GM19025 (cell line): Measurements from ENCODE around the gene NSUN2.
"Not testable (repeated sequence)": the region's sequence is repeated elsewhere in the genome, so short reads cannot be mapped to it uniquely, and the experiment has no call there.

Source experiments
- ATAC-seq: cut with Tn5 transposase; IDR thresholded peaks from one replicate; pipeline ENCODE4 v1.9.1; 2021; ENCODE audit warnings: mild to moderate bottlenecking, low read depth, moderate library complexity; ENCODE audit not compliant: unreplicated experiment

NSUN2 gene

DNA sequence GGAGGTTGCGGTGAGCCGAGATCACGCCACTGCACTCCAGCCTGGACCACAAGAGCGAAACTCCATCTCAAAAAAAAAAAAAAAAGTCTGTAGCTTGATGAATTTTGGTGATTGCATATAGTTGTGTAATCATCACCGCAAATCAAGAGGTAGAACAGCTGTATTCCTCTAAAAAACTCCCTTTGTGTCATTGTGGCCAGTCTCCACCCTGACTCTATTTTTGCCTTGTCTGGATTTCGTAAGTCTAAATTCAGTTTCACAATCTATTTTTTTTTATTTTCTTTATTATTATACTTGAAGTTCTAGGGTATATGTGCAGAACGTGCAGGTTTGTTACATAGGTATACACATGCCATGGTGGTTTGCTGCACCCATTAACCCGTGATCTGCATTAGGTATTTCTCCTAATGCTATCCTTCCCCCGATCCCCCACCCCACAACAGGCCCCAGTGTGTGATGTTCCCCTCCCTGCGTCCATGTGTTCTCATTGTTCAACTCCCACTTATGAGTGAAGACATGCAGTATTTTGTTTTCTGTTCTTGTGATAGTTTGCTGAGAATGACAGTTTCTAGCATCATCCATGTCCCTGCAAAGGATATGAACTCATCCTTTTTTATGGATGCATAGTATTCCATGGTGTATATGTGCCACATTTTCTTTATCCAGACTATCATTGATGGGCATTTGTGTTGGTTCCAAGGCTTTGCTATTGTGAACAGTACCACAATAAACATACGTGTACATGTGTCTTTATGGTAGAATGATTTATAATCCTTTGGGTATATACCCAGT is 12.9 kb upstream of the NSUN2 start:
- not testable (repeated sequence) for ATAC-seq

DNA sequence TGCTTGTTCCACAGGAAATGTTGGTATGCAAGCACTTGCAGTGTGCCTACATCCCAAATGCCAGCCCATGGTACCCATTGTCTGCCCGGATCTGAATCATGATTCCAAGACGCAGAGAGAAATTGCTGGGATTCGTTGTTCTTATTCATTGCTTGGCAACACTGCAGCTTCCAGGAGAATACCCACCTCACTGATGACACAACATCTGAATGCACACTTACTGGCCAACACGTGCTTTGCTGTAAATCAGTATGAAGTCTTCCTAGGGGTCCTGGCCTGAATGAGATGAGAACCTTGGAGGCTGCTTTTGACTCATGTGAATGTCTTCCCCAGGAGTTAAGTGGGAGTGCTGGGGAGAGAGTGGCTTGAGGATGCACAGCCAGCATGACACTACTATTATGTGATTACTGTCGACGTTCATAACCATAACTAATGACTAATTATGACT is 12.0 kb upstream of the NSUN2 start:
- ATAC-seq, result no peak

DNA sequence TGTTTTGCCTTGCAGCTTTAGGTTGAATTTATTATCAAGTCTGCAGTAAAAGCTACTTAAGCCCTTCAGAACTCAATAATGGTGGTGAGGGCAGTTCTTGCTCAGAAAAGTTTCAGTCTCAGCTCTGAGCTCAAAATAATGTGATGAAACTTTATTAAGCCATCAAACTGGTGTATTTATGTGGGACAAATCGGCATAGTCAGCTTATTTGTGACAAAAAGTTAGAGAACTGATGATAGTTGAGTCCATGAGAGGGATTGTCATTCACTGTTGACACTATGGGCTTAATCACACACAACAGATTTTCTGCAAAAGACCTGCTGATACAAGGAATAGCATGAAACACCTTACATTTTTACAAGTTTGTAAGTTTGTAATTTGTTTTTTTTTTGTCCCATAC is 9.8 kb upstream of the NSUN2 start:
- no peak for ATAC-seq

DNA sequence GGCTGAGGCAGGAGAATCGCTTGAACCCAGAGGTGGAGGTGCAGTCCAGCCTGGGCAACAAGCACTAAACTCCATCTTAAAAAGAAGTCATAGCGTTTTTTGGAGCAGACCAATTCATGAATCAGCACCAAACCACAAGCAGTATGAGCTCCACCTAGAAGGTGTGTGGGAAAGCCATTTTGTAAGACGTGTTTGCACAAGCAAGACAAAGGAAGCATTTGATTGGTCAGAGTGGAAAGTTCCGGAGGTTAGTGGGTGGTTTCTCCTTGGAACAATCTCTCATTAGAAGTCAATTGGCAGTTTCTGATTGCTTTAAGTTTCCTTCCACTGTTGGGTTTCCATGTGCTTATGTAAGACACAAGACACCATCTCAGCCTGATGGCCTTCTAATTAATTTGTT is 5.4 kb upstream of the NSUN2 start:
- no peak for ATAC-seq

DNA sequence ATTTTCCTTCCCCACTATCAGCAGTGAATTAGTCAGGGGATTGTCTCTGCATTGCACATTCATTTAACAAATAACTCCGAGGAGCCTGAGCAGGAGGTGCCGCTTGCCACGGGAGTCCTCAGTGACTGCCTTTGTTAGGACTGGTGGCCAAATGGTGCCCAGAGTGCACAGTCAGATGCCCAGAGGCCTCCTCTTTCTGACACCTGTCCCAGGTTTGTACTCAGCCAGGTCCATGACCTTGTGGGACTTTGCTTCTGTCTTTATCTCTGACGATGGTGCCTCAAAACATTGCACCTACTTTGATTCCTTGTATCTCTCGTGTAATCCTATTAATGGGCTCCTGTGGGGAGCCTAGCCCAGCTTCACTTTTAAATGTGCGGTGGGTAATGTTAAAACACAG is 4.7 kb upstream of the NSUN2 start:
- no peak for ATAC-seq

DNA sequence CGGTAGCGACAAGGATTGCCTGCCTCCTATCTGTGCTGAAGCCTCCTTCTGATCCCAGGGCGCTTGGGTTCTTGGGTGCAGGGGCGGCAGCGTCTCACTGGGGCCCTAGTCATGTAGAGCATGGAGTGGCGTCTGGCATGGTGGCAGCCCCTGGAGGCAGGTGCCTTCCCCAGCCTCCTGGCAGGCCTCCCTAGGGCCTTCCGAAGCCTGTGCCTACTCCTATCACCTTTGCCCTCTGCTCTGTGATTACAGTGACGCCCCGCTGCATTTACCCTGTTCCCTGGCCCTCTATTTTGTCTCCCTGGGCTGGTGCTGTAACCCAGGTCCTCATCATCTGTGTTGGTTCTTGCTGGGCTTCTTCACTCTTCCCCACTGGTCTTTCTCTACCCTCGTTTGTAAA is 4.2 kb upstream of the NSUN2 start:
- no peak for ATAC-seq

DNA sequence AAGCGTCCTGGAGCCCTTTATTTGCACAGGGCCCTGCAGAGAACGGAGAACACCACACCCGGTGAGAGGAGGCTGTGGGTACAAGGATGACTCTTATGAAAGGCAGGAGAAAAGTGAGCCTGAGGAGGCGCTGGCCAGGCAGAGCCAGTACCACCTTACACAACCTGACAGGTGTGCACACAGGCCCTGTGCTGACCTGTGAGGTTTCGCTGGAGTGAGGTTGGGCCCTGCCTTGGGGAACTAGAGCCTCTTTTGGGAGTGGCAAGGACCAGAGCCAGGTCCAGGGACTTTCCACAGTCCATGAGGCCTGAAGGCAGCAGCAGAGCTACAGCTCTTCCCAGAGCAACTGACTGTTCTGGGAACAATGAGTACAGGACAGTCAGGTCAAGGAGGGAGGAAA is 3.4 kb upstream of the NSUN2 start:
- no peak for ATAC-seq

DNA sequence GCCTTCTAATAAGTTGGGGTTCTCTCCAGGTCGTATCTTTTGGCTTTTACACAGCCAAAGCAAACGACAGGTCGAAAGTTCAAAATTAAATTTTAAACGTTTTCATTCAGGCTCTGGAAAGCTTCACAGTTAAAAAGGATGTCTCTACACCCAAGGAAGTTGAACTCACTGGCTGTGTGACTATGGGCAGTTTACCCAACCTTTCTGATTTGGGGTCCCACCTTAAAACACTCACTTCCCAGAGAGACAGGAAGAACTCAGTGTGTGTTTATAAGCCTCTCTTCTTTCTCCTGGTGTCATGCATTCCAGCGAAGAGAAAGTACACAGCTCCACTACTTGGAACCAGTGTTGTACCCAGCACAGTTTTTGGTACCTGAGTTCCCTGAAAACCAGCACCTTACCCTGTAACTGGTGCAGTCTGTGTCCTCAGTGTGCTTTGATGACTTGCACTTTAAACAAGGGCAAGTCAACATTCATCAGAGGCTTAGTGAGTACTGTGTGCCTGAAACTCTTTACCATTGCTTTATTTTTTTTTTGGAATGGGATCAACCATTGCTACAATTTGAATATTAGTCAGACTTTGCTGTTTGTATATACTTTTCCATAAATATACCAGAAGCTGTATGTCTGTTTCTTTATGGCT is 2.1 kb upstream of the NSUN2 start:
- ATAC-seq, result no peak

DNA sequence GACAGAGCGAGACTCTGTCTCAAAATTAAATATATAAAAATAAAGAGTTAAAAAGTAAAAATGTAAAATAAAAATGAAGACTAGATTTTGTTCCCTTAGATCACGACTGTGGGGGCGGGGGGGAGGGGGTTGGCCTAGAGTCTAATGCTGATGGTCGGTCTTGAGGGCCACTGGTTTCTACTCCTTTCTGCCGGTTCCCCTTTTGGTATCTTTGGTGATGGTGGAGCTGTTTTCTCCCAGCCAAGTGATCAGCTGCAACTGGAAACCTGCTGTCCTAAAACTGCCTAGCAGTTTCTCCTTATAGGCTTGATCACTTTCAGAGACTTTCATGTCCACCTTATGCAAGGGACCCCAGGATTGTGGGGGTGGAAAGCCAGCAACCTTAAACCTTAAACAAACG is 1.5 kb upstream of the NSUN2 start:
- no peak for ATAC-seq

DNA sequence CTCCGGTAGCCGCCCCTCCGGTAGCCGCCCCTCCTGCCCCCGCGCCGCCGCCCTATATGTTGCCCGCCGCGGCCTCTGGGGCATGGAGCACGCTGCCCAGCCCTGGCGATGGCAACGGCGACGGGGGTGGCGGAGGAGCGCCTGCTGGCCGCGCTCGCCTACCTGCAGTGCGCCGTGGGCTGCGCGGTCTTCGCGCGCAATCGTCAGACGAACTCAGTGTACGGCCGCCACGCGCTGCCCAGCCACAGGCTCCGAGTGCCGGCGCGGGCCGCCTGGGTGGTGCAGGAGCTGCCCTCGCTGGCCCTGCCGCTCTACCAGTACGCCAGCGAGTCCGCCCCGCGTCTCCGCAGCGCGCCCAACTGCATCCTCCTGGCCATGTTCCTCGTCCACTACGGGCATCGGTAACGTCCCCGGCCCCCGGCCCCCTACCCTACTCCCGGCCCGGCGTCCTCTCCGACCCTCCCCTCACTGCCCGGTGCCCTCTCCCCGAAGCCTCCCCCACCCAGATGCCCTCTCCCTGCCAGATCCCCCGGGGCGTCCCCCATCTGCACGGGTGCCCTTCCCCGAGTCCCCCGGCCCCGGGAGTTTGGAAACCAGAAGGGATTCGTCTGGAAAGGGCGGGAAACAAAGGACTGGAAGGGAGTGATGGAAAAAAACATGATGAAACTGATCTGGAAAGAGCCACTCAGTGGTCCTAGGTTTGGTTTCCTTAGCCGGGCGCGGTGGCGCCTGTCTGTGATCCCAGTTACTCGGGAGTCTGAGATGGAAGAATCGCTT is 813 bp upstream of the NSUN2 start:
- peak; percentile 47 for ATAC-seq

DNA sequence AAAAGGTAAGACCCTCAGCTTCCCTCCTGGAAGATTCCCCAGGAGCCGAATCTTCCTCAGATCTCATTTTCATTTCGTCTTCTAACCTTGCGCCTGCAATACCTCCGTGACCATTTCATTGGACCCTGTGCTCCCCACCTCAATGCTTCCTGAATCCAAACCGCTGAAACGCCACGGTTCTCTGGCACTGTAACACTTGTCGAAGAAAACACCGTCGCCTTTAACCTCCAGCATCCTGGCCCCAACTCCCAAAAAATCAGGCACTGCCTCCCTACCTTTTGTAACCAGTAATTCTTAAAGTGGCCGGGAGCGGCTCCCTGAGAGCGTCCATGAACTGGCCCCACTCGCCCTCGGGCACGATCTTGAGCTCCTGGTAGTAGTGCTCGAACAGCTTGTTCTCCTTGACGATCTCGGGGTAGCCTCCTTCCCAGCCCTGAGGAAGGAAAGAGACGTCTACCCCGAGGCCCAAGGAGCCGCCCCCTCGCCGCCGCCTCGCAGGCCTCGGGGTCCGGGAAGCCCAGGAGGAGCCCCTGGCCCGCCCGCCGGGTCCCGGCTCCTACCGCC is 438 bp downstream of the NSUN2 start:
- peak; percentile 22 for ATAC-seq

DNA sequence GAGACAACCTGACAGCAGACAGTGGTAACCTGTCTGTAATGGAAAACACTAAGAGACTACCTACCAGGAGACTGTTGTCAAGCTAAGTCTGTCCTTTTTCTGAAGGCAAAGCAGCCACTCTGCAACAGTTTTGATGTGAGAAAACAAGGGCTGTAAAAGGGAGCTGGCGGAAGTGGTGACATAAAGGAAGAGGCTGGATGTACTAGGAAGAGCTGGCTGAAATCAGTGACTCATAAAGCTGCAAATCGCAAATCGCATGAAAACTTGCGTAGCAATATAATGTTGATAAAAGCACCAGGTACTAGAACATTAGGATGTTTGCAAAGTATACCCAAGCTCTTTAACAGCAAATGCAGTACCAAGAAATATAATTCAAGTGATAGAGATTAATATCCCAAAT is 1.4 kb downstream of the NSUN2 start:
- ATAC-seq, result no peak

DNA sequence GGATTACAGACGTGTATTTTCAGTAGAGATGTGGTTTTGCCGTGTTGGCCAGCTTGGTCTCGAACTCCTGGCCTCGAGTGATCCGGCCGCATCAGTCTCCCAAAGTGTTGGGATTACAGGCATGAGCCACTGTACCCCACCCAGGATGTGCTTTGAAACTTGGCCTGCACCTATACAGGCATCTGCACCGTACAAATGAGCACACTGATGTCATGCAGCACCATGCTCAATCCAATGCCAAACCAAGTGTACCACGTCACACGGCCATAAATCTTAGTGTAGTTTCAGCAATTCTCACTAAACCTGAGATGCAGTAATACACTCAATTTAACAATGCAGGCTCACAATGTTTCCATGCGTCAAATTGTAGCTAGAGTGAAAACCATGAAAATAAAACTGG is 6.3 kb downstream of the NSUN2 start:
- no peak for ATAC-seq

DNA sequence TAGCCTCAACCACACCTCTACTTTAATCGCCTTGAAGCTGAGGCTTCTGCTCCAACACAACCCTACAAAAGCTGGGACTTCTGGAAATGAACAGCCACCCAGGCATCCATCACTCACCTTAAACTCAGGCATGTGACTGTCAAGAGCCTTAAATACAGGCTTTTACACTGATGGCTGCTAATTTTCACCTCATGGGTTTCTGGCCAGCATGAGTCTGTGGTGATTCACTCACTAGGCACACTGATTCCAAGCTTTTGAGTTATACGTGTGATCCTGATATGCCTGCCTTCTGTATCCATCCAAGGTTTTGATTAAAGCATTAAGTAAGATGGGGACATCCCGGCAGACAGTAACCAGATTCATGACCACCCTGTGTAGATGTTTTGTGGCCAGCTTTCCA is 8.9 kb downstream of the NSUN2 start:
- ATAC-seq, result no peak

DNA sequence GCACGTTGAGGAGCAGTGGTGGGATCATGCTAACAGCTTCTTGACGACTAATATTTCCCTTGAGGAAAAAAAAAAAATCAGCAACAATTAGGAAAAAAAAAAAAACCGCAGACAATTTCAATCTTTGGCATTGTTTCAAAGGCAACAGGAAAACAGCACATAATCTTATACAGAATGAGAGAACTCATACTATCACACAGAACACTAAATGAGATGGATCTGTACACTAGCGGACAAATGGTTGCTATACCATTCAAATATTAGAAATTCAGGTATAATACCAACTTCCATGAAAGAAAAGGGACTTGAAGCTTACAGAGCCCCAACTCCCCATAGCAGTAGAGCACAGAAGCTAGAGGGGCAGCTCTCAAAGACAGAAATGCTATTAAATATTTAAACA is 9.6 kb downstream of the NSUN2 start:
- ATAC-seq, result no peak

DNA sequence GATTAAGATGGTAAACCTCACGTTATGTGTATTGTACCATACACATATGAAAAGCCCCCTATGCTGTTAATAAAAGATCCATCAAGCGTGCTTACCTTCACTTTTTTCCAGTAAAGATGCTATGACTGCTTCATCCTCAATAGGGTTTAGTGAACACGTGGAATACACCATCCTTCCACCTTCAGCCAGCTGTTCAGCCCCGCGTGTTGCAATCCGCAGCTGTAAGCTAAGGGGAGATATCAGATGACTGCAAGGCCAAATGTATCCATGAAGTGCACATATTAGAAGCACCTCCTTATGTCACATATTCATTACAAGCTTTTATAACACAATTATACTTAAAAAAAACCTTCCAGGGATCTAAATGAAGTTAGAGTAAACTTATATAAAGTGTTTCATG is 16.2 kb downstream of the NSUN2 start:
- no peak for ATAC-seq

DNA sequence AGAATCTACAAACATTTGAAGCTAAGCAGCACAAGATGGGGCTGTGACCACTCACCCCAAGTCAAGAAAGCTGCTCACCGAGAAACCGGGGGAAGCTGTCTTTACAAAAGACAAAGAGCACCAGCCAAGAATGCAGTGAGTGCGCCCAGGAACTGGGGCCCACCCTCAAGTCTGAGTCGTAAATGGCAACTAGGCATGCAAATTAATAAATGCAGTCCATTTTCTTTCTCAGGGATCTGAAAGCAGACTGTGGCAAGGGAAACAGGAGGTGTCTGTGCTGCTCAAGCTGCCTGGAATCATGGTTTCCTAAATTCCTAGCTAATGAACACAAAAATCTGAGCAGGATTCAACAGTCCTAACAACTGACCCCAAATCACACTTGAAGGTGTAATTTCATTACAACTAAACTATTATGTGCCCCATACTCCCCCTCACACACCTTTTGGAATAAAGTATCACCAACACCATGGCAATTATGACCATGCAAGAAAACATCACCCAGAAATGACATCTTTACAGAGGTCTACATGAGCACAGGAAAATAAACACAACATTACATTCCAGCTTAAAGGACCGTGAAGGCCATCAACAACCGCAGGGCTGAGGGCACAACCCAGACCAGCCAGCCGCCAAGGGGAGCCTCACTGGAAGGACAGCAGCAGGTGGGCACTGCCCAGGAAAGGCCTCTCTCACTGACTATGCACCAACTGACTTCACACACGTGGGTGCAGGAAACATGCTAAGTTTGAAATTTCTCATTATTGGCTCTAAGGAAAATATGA is 17.6 kb downstream of the NSUN2 start:
- ATAC-seq, result no peak

DNA sequence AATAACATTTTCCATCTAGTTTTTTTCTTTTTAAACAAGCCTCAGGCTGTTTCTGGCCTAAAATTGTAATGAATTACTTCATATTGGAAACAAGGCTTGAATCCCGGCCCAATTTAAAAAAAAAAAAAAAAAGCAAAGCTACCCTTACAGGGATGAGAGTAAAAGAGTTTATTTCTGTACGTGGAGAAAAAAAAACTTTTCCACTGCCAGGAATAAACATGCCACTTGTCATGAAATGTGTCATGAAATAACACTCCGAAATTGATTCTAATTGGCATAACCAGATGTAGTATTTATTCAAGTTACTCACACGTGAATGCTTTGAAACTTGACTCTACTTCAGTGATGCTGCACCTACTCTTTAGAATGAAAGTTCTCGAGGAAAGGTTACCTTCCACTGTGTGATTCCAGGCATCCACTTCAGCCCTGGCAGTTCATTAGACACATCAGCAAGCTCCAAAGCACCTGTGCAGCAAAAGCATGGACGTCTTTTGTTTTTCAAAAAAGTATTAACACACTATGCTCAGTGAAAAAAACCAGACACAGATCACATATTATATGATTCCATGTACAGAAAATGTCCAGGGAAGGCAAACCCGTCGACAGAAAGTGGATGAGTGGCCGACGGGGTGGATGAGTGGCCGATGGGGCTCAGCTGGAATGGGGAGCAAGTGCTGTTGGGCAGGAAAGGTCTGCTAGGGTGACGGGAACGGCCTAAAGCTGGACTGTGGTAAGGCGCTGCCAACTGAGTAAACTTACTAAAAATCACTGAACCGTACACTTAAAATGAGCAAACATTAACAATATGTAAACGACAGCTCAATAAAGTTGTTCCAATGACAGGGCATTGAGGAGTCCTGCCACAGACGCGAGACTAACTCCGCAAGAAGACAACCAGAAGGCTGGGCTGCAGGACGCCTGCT is 21.2 kb downstream of the NSUN2 start:
- no peak for ATAC-seq

DNA sequence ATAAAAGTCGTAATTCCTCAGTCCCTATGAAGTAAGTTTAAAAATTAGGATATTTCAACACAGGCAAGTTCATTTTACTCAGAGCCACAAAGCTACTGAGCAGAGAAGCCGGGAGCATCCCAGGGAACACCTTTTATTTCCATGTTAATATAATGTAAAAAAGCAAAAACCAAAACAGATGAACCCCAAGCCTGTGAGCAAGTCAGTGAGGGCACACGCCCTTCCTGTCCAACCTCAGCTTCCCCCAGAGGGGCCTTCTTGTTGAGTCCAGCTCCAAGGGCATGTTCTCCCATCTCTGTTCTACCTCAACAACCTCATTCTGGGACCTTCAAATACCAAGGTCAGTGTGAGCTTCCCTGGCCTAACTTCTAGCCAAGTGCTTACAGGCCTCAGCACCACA is 24.8 kb downstream of the NSUN2 start:
- ATAC-seq, result no peak
